HG02678 (cell line): ENCODE data around the gene CRK.
"Not testable (repeated sequence)": the region's sequence is repeated elsewhere in the genome, so short reads cannot be mapped to it uniquely, and the experiment has no call there.

ENCODE experiments used
- ATAC-seq: cut with Tn5 transposase; IDR thresholded peaks from one replicate; pipeline ENCODE4 v1.9.1; 2021; ENCODE audit warnings: mild to moderate bottlenecking, moderate library complexity; ENCODE audit not compliant: unreplicated experiment

CRK gene

DNA sequence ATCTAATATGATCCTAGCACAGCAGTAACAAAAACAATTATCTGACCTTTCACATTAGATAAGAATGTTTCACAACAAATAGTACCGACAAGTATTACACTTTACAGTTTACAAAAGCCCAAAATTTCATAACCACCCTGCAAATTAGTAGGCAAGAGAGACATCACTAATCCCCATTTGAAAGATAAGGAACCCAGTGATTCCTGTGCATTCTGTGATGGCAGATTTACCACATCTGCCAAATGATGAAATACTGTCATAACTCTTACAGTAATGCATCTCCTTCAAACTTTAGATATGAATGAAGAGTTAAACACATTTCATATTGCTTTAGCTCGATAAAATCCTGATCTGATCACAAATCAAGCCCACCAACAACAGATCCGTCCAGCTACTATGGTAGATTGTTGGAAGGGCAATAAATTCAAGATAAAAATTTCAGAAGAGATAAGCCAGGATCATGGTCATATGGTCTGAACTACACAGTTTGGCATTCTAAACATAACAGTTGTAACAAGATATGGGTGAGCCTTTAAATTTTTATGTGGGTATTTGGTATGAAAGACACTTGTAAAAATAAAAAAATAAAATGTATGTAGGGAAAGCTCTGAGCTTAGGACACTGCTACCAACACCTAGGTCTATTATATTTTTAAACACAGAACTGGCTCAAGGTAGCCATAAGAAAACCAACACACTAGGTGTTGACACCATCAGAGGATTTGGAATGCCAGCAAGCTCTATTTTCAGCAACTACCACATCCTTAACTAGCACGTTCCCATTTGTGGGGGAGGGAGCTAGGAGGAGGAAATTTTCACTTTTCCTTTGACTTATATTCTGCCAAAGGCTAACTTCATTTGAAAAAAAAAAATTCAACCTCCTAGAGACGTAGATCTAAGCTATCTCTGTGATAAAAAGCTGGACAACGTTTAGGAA is 65.3 kb downstream of the CRK start:
- no peak for ATAC-seq

DNA sequence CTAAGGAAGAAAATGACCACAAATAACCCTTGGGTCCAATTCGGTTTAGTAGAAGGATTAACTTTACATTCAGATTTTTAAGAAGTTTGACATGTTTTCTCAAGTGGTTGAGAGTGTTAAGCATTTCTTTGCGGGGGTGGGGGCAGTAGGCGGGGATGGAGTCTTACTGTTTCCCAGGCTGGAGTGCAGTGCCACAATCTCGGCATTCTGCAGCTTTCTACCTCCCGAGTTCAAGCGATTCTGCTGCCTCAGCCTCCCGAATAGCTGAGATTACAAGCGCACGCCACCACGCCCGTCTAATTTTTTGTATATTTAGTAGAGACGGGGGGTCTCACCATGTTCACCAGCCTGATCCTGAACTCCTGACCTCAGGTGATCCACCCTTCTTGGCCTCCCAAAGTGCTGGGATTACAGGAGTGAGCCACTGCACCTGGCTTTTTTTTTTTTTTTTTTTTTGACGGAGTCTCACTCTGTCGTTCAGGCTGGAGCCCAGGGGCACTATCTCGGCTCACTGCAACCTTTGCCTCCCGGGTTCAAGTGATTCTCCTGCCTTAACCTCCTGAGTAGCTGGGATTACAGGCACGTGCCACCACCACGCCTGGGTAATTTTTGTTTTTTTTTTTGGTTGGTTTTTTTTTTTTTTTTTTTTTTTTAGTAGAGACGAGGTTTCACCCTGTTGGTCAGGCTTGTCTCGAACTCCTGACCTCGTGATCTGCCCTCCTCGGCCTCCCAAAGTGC is 68.4 kb downstream of the CRK start:
- ATAC-seq, result not testable (repeated sequence)

DNA sequence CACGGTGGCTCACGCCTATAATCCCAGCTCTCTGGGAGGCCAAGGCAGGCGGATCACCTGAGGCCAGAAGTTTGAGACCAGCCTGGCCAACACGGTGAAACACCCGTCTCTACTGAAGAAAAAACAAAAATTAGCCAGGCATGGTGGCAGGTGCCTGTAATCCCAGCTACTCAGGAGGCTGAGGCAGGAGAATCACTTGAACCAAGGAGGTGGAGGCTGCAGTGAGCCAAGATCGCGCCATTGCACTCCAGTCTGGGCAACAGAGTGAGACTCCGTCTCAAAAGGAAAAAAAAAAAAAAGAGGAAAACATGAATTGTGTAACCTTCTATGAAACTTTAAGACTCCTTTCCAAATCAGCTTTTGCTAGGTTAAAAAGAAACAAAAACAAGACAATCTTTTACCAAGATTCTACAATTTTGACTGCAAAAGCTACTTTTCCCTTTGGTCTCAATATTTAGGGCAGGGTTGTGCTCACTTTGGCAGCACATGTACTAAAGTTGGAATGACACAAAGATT is 69.3 kb downstream of the CRK start:
- ATAC-seq, result not testable (repeated sequence)

DNA sequence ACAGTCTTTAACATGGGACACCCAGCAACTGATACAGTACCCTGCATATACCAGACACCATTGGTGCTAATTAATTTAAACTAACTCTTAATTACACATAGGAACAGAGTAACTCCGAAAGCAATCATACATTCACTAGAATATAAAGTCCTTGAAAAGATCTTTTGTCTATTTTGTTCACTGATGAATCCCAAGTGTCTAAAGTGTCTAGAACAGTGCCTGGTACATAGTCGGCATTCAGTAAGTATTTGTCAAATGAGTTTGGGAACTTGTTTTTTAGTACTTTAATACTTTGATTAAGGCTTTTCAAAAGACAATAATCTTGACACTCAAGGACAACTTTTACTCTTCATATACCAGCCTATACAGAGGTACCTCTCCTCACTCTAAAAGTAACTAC is 69.8 kb downstream of the CRK start:
- no peak for ATAC-seq

DNA sequence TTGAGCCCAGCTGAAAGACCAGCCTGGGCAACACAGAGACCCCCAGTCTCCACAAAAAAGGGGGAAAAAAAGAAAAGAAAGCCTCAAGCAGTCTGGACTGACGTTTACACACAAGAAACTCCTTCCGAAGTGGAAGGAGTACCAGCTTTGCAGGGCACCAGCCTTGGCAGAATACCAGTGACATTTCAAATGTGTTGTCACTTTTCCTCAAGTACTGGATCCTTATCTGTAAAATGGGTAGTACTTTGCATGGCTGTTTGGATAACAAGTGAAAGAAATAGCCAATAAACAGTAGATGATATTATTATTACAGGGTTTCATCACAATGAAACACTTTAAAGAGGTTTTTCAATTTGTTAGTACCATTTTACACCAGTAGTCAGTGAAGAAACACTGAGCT is 70.2 kb downstream of the CRK start:
- ATAC-seq, result no peak

DNA sequence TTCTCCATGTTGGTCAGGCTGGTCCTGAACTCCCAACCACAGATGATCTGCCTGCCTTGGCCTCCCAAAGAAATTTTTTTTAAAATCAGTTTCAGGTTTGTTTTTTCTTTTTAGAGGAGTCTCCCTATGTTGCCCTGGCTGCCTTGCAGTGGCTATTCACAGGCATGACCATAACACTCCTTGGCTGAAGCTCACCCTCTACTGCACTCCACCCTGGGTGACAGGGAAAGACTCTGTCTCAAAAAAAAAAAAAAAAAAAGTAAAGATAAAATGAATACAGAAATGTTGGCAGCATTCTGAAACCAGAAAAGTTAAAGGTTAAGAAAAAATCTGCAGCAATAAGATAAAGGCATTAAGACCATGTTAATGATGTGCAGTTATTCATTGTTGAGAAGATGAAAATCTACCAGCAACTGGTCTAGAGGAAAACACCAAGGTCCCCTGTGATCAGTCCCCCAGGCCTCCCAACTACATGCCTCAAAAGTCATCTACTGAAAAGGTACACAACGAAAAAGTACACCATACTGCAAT is 71.1 kb downstream of the CRK start:
- no peak for ATAC-seq

DNA sequence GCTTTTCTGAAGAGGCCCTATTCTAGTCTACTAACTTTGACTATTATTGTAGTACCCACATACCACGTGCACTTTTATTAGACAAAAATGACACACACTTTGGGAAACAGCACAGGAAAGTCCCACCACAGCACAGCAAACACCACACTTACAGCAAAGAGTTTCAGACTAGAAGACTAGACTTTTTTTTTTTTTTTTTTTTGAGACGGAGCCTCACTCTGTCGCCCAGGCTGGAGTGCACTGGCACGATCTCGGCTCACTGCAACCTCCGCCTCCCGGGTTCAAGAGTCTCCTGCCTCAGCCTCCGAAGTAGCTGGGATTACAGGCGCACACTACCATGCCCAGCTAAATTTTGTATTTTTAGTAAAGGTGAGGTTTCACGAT is 76.1 kb downstream of the CRK start:
- ATAC-seq, result no peak

DNA sequence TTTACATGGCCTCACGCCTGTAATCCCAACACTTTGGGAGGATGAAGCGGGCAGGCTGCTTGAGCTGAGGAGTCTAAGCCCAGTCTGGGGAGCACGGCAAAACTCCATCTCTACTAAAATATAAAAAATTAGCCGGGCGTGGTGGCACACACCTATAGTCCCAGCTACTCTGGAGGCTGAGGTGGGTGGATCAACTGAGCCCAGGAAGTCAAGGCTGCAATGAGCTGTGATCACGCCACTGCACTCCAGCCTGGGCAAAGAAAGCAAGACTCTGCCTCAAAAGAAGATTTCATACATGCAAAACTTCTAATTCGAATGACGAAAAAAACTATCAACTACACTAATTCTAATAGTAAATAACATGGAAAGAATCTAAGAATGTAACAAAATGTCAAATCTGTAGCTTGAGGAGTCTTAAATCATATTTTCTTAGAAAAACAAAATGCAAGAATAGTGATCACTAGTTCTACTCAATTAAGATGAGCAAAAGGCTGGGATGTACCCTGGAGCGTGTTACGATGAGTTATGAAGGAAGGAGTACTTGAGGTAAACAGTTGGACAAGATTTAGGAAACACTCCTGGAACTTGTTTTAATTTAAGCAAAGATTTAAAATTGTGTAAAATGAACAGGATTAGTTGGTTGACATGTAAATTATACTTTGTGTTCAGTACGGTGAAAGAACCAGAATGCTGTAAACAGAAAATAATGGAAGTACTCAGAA is 76.7 kb downstream of the CRK start:
- no peak for ATAC-seq

DNA sequence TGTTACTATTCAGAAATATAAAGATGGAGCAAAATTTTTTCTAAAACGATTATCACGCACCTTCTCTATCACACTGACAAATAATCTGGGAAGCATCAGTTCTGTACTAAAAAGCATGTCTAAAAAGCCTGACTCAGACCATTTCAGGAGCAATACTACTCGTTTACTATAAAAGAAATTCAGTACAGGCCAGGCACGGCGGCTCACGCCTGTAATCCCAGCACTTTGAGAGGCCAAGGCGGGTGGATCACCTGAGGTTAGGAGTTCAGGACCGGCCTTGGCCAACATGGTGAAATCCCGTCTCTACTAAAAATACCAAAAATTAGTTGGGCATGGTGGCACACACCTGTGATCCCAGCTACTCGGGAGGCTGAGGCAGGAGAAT is 77.6 kb downstream of the CRK start:
- not testable (repeated sequence) for ATAC-seq

DNA sequence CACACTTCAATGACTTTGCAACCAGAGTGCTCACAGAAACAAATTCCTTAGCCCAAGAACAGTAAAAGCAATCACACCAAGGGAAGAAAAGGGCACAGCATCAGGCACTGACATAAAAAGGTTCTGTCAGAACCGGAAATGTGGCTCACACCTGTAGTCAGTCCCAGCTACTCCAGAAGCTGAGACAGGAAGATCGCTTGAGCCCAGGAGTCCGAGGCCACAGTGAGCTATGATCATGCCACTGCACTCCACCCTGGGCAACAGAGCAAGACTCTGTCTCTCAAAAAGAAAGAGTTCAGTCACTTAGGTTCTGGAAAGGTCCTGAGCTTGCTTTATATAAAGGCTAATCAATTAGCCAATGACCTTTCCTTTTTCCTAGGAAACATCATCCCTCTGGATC is 78.7 kb downstream of the CRK start:
- no peak for ATAC-seq

DNA sequence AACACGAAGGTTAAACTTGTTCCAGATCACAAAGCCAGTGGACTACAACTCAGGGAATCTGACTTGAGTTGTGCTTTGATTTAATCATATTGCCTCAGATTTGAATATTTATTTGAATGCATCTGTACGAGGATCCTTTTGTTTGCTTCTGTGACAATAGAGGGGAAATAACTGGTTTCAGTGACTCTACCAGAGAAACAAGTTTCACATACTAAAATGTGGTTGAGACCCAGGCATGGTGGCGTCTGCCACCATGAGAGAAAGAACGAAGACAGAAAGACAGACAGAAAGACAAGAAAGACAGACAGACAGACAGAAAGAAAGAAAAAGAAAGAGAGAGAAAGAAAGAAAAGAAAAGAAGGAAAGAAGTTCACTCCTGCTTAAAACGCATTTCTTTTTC is 80.0 kb downstream of the CRK start:
- ATAC-seq, result no peak

DNA sequence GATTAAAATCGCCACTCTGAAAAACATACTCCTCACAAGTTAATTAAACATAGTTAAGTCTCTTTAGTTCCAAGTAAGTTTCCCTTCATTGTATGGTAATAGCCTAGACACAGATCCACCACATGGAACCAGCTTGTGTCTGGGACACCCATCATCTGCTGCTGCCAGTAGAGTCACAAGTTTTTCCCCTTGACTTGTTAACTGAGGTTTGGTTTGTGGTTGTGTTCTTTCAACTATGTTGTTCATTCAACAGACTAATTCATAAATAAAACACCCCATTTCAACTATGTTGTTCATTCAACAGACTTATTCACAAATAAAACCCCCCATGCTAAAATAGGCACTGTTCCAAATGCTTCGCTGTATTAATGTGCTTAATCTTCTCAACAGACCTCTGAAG is 80.4 kb downstream of the CRK start:
- no peak for ATAC-seq

DNA sequence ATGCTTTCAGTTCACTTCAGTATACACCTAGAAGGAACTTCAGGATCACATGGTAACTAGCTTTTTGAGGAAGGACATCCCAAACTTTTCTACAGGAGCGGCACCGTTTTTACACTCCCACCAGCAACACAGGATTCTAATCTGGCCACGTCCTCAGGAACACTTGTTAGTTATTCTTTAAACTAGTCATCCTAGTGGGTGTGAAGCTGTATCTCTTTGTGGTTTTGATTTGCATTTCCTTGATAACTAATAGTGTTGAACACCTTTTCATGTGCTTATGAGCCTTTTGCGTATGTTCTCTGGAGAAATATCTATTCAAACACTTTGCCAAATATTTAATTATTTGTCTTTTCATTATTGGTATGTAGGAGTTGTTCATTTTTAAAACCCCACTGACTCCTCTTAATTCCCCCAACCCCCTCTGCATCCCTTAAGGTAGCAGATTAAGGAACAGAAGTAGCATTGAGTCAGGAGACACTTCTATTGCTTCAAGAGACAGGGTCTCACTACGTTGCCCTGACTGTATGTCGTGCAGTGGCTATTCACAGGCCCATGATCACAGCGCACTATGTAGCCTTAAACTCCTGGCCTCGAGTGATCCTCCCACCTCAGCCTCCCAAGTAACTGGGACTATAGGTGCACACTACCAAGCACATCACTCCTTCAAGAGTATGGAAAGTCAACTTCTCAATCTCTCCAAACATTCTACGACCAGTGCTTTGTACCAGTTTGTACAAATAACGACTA is 81.4 kb downstream of the CRK start:
- no peak for ATAC-seq

DNA sequence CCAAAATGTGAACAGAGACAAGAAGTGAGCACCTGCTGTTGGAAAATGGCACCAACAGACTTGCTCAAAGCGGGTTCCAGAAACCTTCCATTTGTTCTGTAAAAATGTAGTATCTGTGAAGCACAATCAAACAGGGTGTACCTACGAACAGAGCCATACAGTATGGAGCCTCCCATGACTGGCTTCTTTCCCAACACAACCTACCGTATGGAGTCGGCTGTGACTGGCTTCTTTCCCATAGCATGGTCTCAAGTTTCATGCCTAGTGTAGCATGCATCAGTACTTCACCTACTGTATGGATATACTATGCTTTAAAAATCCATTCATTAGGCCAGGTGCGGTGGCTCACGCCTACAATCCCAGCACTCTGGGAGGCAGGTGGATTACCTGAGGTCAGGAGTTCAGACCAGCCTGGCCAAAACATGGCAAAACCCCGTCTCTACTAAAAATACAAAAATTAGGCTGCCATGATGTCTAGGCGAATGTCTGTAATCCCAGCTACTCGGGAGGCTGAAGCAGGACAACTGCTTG is 82.3 kb downstream of the CRK start:
- no peak for ATAC-seq

DNA sequence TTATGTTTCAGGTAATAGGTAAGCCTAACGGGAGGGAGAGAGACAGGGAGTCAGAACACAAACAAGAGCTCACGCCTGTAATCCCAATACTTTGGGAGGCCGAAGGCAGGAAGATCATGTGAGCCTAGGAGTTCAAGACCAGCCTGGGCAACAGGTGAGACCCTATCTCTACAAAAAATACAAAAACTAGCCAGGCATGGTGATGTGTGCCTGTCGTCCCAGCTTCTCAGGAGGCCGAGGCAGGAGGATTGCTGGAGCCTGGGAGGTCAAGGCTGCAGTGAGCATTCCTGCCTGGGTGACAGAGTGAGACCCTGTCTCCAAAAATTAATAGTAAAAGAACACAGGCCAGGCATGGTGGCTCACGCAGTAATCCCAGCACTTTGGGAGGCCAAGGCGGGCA is 83.4 kb downstream of the CRK start:
- ATAC-seq, result no peak

DNA sequence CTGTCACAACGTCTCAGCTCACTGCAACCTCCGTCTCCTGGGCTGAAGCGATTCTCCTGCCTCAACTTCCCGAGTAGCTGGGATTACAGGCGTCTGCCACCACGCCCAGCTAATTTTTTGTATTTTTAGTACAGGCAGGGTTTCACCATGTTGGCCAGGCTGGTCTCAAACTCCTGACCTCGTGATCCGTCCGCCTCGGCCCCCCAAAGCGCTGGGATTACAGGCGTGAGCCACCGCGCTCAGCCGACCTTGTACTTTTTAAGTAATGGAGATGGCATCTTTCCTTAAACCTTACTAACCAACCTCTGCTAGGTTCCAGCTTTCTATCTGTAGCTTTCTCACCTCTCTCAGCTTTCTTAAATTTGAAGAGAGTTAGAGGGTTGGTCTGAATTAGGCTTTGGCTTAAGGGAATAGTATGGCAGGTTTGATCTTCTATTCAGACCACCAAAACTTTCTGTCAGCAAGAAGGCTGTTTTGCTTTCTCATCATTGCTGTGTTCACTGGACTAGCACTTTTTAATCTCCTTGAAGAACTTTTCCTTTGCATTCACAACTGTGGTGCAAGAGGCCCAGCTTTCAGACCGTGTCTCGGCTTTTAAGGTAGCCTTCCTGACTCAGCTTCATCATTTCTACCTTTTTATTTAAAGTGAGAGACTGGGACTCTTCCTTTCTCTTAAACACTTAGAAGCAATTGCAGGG is 84.0 kb downstream of the CRK start:
- no peak for ATAC-seq
